ENCODE measurements around the gene MOV10L1. TPM values are rescaled to one million over a fixed set of nuclear protein-coding genes. Genes with fewer than 3 reads are reported as not detected.

The MOV10L1 gene
- total and polyA plus RNA-seq, 2 experiments from 2014 or later = 0.73 to 1.8 TPM

- Mint-ChIP-seq H3K27ac (no peak overlapping the region), H3K9me3 (no peaks in the 10 kb centered on the region), H3K4me3 (peak overlapping the region; percentile 63), H3K36me3 (ENCODE audit: low read depth) (peaks cover 4% of the 10 kb centered on the region; the same call in 1 of the 3 replicates), H3K27me3 (ENCODE audit: insufficient read depth, low read depth, poor library complexity) (peaks cover 15% of the 10 kb centered on the region), H3K4me1 (peaks cover 13% of the 10 kb centered on the region)
- ATAC-seq = peak; percentile 72
- Histone ChIP-seq H3K9me2 (ENCODE audit: insufficient read depth) (no peaks in the 10 kb centered on the region), H3K27me3 (ENCODE audit: insufficient read depth) (no peaks in the 10 kb centered on the region), H2AFZ (no peak overlapping the region), H3K36me3 (ENCODE audit: insufficient read depth) (no peaks in the 10 kb centered on the region), H4K20me1 (replicated peaks; ENCODE audit: insufficient read depth) (peaks cover 20% of the 10 kb centered on the region; the same call in 1 of the 2 replicates), H3K4me1 (ENCODE audit: insufficient read depth) (peaks cover 8% of the 10 kb centered on the region; the same call in 1 of the 2 replicates), H3K79me2 (replicated peaks; ENCODE audit: insufficient read depth) (peaks cover 44% of the 10 kb centered on the region), H3F3A (replicated peaks; ENCODE audit: low read depth) (0 out of 2 replicates have a peak, but pooled peaks cover 2% of the 10 kb centered on the region), H3K27ac (ENCODE audit: low read depth) (0 out of 2 replicates have a peak overlapping the region, but pooled peaks have one; percentile 19), H3K4me3 (peak overlapping the region; percentile 42; the same call in 1 of the 2 replicates), H3K4me2 (peak overlapping the region; percentile 73)
- peak; percentile 81 for DNase-seq (ENCODE audit: low spot score)
- peak; percentile 40 to 55 for TF ChIP-seq CTCF (conservative IDR thresholded peaks at IDR 0.05; ENCODE audit: low read depth in 2 of 2)
- no peak for TF ChIP-seq REST (IDR thresholded peaks at IDR 0.05; ENCODE audit: unreplicated experiment)
- no peak for TF ChIP-seq EZH2 (IDR thresholded peaks at IDR 0.05; ENCODE audit: low read depth, unreplicated experiment)
Measured at GRCh38 chr22:50190182-50190940, 100.6 kb downstream of the MOV10L1 start.

GRCh38 chr22:50190941-50191741 is 101.3 kb downstream of the MOV10L1 start:
- Mint-ChIP-seq H3K27ac (no peak overlapping the region), H3K27me3 (ENCODE audit: insufficient read depth, low read depth, poor library complexity) (peaks cover 13% of the 10 kb centered on the region), H3K4me1 (peaks cover 13% of the 10 kb centered on the region), H3K36me3 (ENCODE audit: low read depth) (peaks cover 4% of the 10 kb centered on the region; the same call in 1 of the 3 replicates), H3K9me3 (no peaks in the 10 kb centered on the region), H3K4me3 (peak overlapping the region; percentile 29; the same call in 2 of the 3 replicates)
- Histone ChIP-seq H4K20me1 (replicated peaks; ENCODE audit: insufficient read depth) (peaks cover 20% of the 10 kb centered on the region; the same call in 1 of the 2 replicates), H3K4me2 (peak overlapping the region; percentile 73; the same call in 1 of the 2 replicates), H3K4me1 (ENCODE audit: insufficient read depth) (peaks cover 8% of the 10 kb centered on the region; the same call in 1 of the 2 replicates), H3K9me2 (ENCODE audit: insufficient read depth) (no peaks in the 10 kb centered on the region), H3K79me2 (replicated peaks; ENCODE audit: insufficient read depth) (peaks cover 44% of the 10 kb centered on the region), H3K27ac (ENCODE audit: low read depth) (0 out of 2 replicates have a peak overlapping the region, but pooled peaks have one; percentile 19), H2AFZ (no peak overlapping the region), H3K4me3 (0 out of 2 replicates have a peak overlapping the region, but pooled peaks have one; percentile 42), H3K36me3 (ENCODE audit: insufficient read depth) (no peaks in the 10 kb centered on the region), H3F3A (replicated peaks; ENCODE audit: low read depth) (0 out of 2 replicates have a peak, but pooled peaks cover 2% of the 10 kb centered on the region), H3K27me3 (ENCODE audit: insufficient read depth) (no peaks in the 10 kb centered on the region)
- DNase-seq (ENCODE audit: low spot score) = no peak
- ATAC-seq = no peak
- TF ChIP-seq NANOG (IDR thresholded peaks at IDR 0.05; ENCODE audit: borderline replicate concordance) (no peak), EZH2 (IDR thresholded peaks at IDR 0.05; ENCODE audit: low read depth, unreplicated experiment) (no peak), JUNB (IDR thresholded peaks at IDR 0.05; ENCODE audit: unreplicated experiment) (no peak), POLR2AphosphoS5 (IDR thresholded peaks at IDR 0.05; ENCODE audit: low read depth) (no peak), ZNF331 (CRISPR knock-in tag; IDR thresholded peaks at IDR 0.05; ENCODE audit: low read depth) (no peak), ZNF114 (CRISPR knock-in tag; IDR thresholded peaks at IDR 0.05) (no peak), CTCF (conservative IDR thresholded peaks at IDR 0.05; ENCODE audit: low read depth in 2 of 2) (no peak), REST (IDR thresholded peaks at IDR 0.05; ENCODE audit: unreplicated experiment) (no peak)

All from GM23338 (cell line).